Natural killer cell treated with Interleukin-12 subunit alpha and Interleukin-12 subunit beta and Interleukin-15 and Interleukin-18, amount 100 ng/mL, for 72 hours (primary cell): ENCODE data around the gene WARS2. TPM values are rescaled to one million over a fixed set of nuclear protein-coding genes. Genes with fewer than 3 reads are reported as not detected.

Experiments used
- ATAC-seq, 2 donors: fragments of 150-1000 bp; cut with Tn5 transposase in 1 of 2; sonication (Bioruptor Pico), chemical (Tn5 transposase) in 1 of 2; 2 replicates each; pipeline ENCODE4 v1.10.0; 2021
- DNase-seq: peaks from one replicate; pipeline ENCODE4 v3.0.0; 2022; ENCODE audit warnings: low spot score
- H3K27ac Mint-ChIP-seq, 2 donors: 1 replicate in 1 of 2; 2 replicates in 1 of 2; pipeline ENCODE4 v1.8.0; 2022; ENCODE audit warnings: mixed read lengths in 2 of 2, mild to moderate bottlenecking in 1 of 2, moderate library complexity in 1 of 2
- H3K27me3 Mint-ChIP-seq, 2 donors: 1 replicate in 1 of 2; 2 replicates in 1 of 2; pipeline ENCODE4 v1.8.0; 2022; ENCODE audit warnings: mixed read lengths in 2 of 2
- H3K36me3 Mint-ChIP-seq: one replicate; pipeline ENCODE4 v1.8.0; 2022; ENCODE audit warnings: mixed read lengths
- H3K4me1 Mint-ChIP-seq, 2 donors: 1 replicate in 1 of 2; 2 replicates in 1 of 2; pipeline ENCODE4 v1.8.0; 2022; ENCODE audit warnings: low read depth in 2 of 2, mixed read lengths in 2 of 2, mild to moderate bottlenecking in 1 of 2
- H3K4me3 Mint-ChIP-seq: one replicate; pipeline ENCODE4 v1.8.0; 2022; ENCODE audit warnings: mixed read lengths
- H3K9me3 Mint-ChIP-seq: 2 replicates; pipeline ENCODE4 v1.8.0; 2022; ENCODE audit warnings: mixed read lengths
- total RNA-seq, 2 donors: library from RNA; stranded (reverse); gene quantifications; one replicate each; pipeline ENCODE4 v1.2.3, GENCODE V29; 2022

WARS2 gene
- total RNA-seq, 2 donors from 2014 or later: 14.3 to 17.1 TPM

- Mint-ChIP-seq H3K27ac (no peak overlapping the region), H3K27me3 (peaks cover 56 to 84% of the 10 kb centered on the region in 2 donors), H3K4me1 (peaks cover 6 to 11% of the 10 kb centered on the region in 2 donors), H3K9me3 (no peaks in the 10 kb centered on the region), H3K4me3 (no peak overlapping the region), H3K36me3 (peaks cover 17% of the 10 kb centered on the region)
- DNase-seq (no peak), ATAC-seq (no peak)
These were observed 149.0 kb downstream of the WARS2 start for GRCh38 chr1:118991448-118991847.

GRCh38 chr1:118990513-118991152 is 149.8 kb downstream of the WARS2 start:
- ATAC-seq: no peak
- no peaks in the 10 kb centered on the region for H3K9me3 Mint-ChIP-seq

GRCh38 chr1:118989878-118990378 is 150.5 kb downstream of the WARS2 start:
- DNase-seq (no peak), ATAC-seq (no peak)
- no peak overlapping the region for H3K4me3 Mint-ChIP-seq
- H3K9me3 Mint-ChIP-seq: no peaks in the 10 kb centered on the region
- peaks cover 65 to 89% of the 10 kb centered on the region in 2 donors for H3K27me3 Mint-ChIP-seq
- H3K4me1 Mint-ChIP-seq: peaks cover 6 to 12% of the 10 kb centered on the region in 2 donors
- H3K27ac Mint-ChIP-seq: no peak overlapping the region
- peaks cover 28% of the 10 kb centered on the region for H3K36me3 Mint-ChIP-seq

More at GRCh38 chr1:118990513-118991152, 149.8 kb downstream of the WARS2 start:
- Mint-ChIP-seq H3K36me3 (peaks cover 21% of the 10 kb centered on the region), H3K4me3 (no peak overlapping the region), H3K27me3 (peaks cover 60 to 86% of the 10 kb centered on the region in 2 donors), H3K4me1 (peaks cover 6 to 11% of the 10 kb centered on the region in 2 donors), H3K27ac (no peak overlapping the region)
- no peak for DNase-seq

- ATAC-seq (no peak), DNase-seq (no peak)
- H3K27ac Mint-ChIP-seq: no peak overlapping the region
- no peak overlapping the region for H3K4me3 Mint-ChIP-seq
- H3K27me3 Mint-ChIP-seq: peaks cover 62 to 89% of the 10 kb centered on the region in 2 donors
- peaks cover 32% of the 10 kb centered on the region for H3K36me3 Mint-ChIP-seq
- H3K9me3 Mint-ChIP-seq: no peaks in the 10 kb centered on the region
- peaks cover 10 to 15% of the 10 kb centered on the region in 2 donors for H3K4me1 Mint-ChIP-seq
These were observed 151.2 kb downstream of the WARS2 start for GRCh38 chr1:118989006-118989815.

- Mint-ChIP-seq H3K9me3 (no peaks in the 10 kb centered on the region), H3K27me3 (peaks cover 64 to 89% of the 10 kb centered on the region in 2 donors), H3K27ac (no peak within 1 kb of the TSS), H3K4me1 (peaks cover 10 to 15% of the 10 kb centered on the region in 2 donors), H3K4me3 (peak within 1 kb of the TSS; percentile 38), H3K36me3 (peaks cover 32% of the 10 kb centered on the region)
- no peak for DNase-seq
- no peak for ATAC-seq
These were observed 152.1 kb downstream of the WARS2 start, which contains the start of gene TBX15 for GRCh38 chr1:118988186-118989005. TBX15 (minus strand) TSS chr1:118988343; CDS start chr1:118987795, 548 bp downstream.

GRCh38 chr1:118987468-118988185 is 152.8 kb downstream of the WARS2 start:
- no peak for DNase-seq
- no peak overlapping the region for H3K27ac Mint-ChIP-seq

GRCh38 chr1:118986555-118987467 is 153.6 kb downstream of the WARS2 start:
- DNase-seq (no peak), ATAC-seq (no peak)
- peaks cover 65 to 90% of the 10 kb centered on the region in 2 donors for H3K27me3 Mint-ChIP-seq
- H3K36me3 Mint-ChIP-seq: peaks cover 26% of the 10 kb centered on the region
- no peaks in the 10 kb centered on the region for H3K9me3 Mint-ChIP-seq
- peak overlapping the region; percentile 38 for H3K4me3 Mint-ChIP-seq
- no peak overlapping the region for H3K27ac Mint-ChIP-seq
- peaks cover 10 to 11% of the 10 kb centered on the region in 2 donors for H3K4me1 Mint-ChIP-seq

More at GRCh38 chr1:118987468-118988185, 152.8 kb downstream of the WARS2 start:
- H3K9me3 Mint-ChIP-seq: no peaks in the 10 kb centered on the region
- peaks cover 10 to 15% of the 10 kb centered on the region in 2 donors for H3K4me1 Mint-ChIP-seq
- ATAC-seq: no peak
- H3K36me3 Mint-ChIP-seq: peaks cover 32% of the 10 kb centered on the region
- H3K27me3 Mint-ChIP-seq: peaks cover 68 to 94% of the 10 kb centered on the region in 2 donors
- peak overlapping the region; percentile 38 for H3K4me3 Mint-ChIP-seq

GRCh38 chr1:118985640-118986554 is 154.6 kb downstream of the WARS2 start:
- DNase-seq (no peak), ATAC-seq (no peak)
- Mint-ChIP-seq H3K9me3 (peaks cover 3% of the 10 kb centered on the region), H3K27me3 (peaks cover 64 to 86% of the 10 kb centered on the region in 2 donors), H3K27ac (no peak overlapping the region), H3K4me3 (no peak overlapping the region), H3K4me1 (peaks cover 10 to 11% of the 10 kb centered on the region in 2 donors), H3K36me3 (peaks cover 26% of the 10 kb centered on the region)

- H3K36me3 Mint-ChIP-seq: peaks cover 26% of the 10 kb centered on the region
- H3K27ac Mint-ChIP-seq: no peak overlapping the region
- peaks cover 60 to 86% of the 10 kb centered on the region in 2 donors for H3K27me3 Mint-ChIP-seq
- no peak for DNase-seq
- H3K9me3 Mint-ChIP-seq: peaks cover 3% of the 10 kb centered on the region
- peaks cover 10 to 11% of the 10 kb centered on the region in 2 donors for H3K4me1 Mint-ChIP-seq
- no peak overlapping the region for H3K4me3 Mint-ChIP-seq
- ATAC-seq: no peak
These were observed 155.5 kb downstream of the WARS2 start for GRCh38 chr1:118984722-118985639.

- Mint-ChIP-seq H3K4me1 (peaks cover 10 to 11% of the 10 kb centered on the region in 2 donors), H3K27ac (no peak overlapping the region), H3K36me3 (peaks cover 26% of the 10 kb centered on the region), H3K4me3 (no peak overlapping the region), H3K27me3 (peaks cover 58 to 79% of the 10 kb centered on the region in 2 donors), H3K9me3 (peaks cover 3% of the 10 kb centered on the region)
- no peak for DNase-seq
- no peak for ATAC-seq
These were observed 156.2 kb downstream of the WARS2 start for GRCh38 chr1:118984086-118984721.
